KMS-11 (cell line): ENCODE measurements around the gene ANO7.

Experiments
- H2AFZ ChIP-seq: fragments of 200-600 bp; sonication (generic); 2 replicates; pipeline ENCODE4 v1.6.1; 2016; ENCODE audit warnings: antibody characterized with exemption, mixed run types, low read depth
- H3K27ac ChIP-seq: fragments of 200-600 bp; sonication (generic); 2 replicates; pipeline ENCODE4 v1.6.1; 2016; ENCODE audit warnings: mild to moderate bottlenecking, mixed run types
- H3K27me3 ChIP-seq: fragments of 200-600 bp; sonication (generic); 2 replicates; pipeline ENCODE4 v1.6.1; 2017; ENCODE audit warnings: mild to moderate bottlenecking, low read depth, mixed run types, moderate library complexity; ENCODE audit not compliant: insufficient read depth
- H3K36me3 ChIP-seq: fragments of 200-600 bp; sonication (generic); 2 replicates; pipeline ENCODE4 v1.6.1; 2017; ENCODE audit warnings: mild to moderate bottlenecking, mixed run types; ENCODE audit not compliant: insufficient read depth
- H3K4me1 ChIP-seq: fragments of 200-600 bp; sonication (generic); 2 replicates; pipeline ENCODE4 v1.6.1; 2016; ENCODE audit warnings: mild to moderate bottlenecking, low read depth, mixed run types; ENCODE audit not compliant: poor library complexity, severe bottlenecking
- H3K4me2 ChIP-seq: fragments of 200-600 bp; sonication (generic); 2 replicates; pipeline ENCODE4 v1.7.0; 2016; ENCODE audit warnings: mild to moderate bottlenecking, mixed run types
- H3K4me3 ChIP-seq: fragments of 200-600 bp; sonication (generic); IDR thresholded peaks from 2 replicates; pipeline ENCODE4 v1.6.1; 2017; ENCODE audit warnings: low read depth, low read length, mixed read lengths; ENCODE audit not compliant: insufficient read depth
- H3K79me2 ChIP-seq: fragments of 200-600 bp; sonication (generic); 2 replicates; pipeline ENCODE4 v1.6.1; 2016; ENCODE audit warnings: low read depth, mixed run types; ENCODE audit not compliant: insufficient read depth
- H3K9ac ChIP-seq: fragments of 200-600 bp; sonication (generic); 2 replicates; pipeline ENCODE4 v1.6.1; 2016; ENCODE audit warnings: mild to moderate bottlenecking, mixed run types
- H4K20me1 ChIP-seq: fragments of 200-600 bp; sonication (generic); 2 replicates; pipeline ENCODE4 v1.6.1; 2016; ENCODE audit warnings: mild to moderate bottlenecking, mixed run types; ENCODE audit not compliant: insufficient read depth
- TF ChIP-seq, protein P1 (sequence below): fragments of 200-600 bp; sonication (generic); conservative IDR thresholded peaks from 2 replicates; pipeline ENCODE4 v1.6.1; 2017; ENCODE audit warnings: low read depth, mild to moderate bottlenecking, antibody characterized with exemption, low read length, moderate library complexity, mixed read lengths

Gene ANO7

DNA sequence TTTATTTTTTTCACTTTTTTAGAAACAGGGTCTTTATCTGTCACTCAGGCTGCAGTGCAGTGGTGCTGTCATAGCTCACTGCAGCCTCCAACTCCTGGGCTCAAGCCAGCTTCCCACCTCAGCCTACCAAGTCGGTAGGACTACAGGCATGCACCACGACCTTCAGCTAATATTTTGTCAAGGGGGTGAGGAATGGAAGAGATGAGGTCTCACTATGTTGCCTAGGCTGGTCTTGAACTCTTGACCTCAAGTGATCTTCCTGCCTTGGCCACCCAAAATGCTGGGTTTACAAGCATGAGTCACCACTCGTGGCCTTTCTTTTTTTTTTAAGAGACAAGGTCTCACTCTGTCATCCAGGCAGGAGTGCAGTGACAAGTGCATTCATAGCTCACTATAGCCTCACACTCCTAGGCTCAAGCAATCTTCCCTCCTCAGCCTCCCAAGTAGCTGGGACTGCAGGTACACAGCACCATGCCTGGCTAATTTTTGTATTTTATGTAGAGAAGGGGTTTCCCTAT, 24.8 kb upstream of the ANO7 start:
- no peak overlapping the region for H3K4me3 ChIP-seq
- no peaks in the 10 kb centered on the region for H3K4me1 ChIP-seq
- H3K27me3 ChIP-seq, result no peaks in the 10 kb centered on the region
- no peak overlapping the region for H3K27ac ChIP-seq
- no peak overlapping the region for H3K9ac ChIP-seq
- no peak overlapping the region for H2AFZ ChIP-seq
- TF ChIP-seq, protein P1, sequence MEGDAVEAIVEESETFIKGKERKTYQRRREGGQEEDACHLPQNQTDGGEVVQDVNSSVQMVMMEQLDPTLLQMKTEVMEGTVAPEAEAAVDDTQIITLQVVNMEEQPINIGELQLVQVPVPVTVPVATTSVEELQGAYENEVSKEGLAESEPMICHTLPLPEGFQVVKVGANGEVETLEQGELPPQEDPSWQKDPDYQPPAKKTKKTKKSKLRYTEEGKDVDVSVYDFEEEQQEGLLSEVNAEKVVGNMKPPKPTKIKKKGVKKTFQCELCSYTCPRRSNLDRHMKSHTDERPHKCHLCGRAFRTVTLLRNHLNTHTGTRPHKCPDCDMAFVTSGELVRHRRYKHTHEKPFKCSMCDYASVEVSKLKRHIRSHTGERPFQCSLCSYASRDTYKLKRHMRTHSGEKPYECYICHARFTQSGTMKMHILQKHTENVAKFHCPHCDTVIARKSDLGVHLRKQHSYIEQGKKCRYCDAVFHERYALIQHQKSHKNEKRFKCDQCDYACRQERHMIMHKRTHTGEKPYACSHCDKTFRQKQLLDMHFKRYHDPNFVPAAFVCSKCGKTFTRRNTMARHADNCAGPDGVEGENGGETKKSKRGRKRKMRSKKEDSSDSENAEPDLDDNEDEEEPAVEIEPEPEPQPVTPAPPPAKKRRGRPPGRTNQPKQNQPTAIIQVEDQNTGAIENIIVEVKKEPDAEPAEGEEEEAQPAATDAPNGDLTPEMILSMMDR, result no peak
- no peaks in the 10 kb centered on the region for H3K36me3 ChIP-seq
- no peak overlapping the region for H3K4me2 ChIP-seq
- H3K79me2 ChIP-seq, result no peaks in the 10 kb centered on the region
- no peaks in the 10 kb centered on the region for H4K20me1 ChIP-seq

DNA sequence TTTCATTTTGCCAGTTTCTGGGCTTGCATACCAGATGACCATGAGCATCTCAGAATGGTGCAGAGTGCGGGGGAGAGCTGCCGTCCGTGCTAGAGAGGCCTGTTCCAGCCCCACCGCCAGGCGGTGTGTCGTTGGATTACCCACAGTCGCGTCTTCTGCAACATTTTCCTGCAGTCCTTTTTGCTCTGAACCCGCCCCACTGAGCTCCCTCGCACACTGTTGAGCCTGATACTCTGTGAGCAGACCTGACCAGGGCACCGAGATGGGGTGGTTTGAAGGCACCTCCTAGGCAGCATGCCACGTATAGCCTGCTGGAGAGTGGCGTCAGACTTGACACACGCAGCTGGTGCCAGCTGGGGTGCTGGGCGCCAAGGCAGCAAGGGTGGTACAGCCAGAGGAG, 20.1 kb upstream of the ANO7 start:
- Histone ChIP-seq H3K4me1 (no peaks in the 10 kb centered on the region), H3K27ac (no peak overlapping the region), H4K20me1 (no peaks in the 10 kb centered on the region), H3K4me3 (no peak overlapping the region), H3K27me3 (no peaks in the 10 kb centered on the region), H3K79me2 (no peaks in the 10 kb centered on the region), H3K9ac (no peak overlapping the region), H3K36me3 (no peaks in the 10 kb centered on the region), H3K4me2 (no peak overlapping the region), H2AFZ (no peak overlapping the region)
- TF ChIP-seq, protein P1, result no peak

DNA sequence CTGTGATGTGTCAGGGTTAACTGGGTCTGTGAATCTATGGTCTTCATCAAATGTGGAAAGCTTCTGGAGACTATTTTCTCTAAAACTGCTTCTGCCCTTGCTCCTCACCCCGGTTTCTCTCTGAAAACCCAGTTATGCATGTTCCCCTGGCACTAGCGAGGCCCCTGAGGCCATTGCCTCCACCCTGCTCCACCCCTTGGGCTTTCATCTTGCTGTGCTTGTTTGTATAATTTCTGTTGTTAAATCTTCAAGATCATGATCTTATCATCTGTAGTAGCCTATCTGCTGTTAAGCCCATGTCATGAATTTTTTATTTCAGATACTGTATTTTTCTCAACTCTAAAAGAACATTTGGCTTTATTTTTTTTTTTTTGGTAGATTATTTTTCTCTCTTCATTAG, 14.9 kb upstream of the ANO7 start:
- Histone ChIP-seq H4K20me1 (no peaks in the 10 kb centered on the region), H3K79me2 (no peaks in the 10 kb centered on the region), H2AFZ (no peak overlapping the region), H3K27ac (no peak overlapping the region), H3K9ac (no peak overlapping the region), H3K4me2 (no peak overlapping the region), H3K36me3 (no peaks in the 10 kb centered on the region), H3K4me3 (no peak overlapping the region), H3K4me1 (no peaks in the 10 kb centered on the region), H3K27me3 (no peaks in the 10 kb centered on the region)
- TF ChIP-seq, protein P1, result no peak

DNA sequence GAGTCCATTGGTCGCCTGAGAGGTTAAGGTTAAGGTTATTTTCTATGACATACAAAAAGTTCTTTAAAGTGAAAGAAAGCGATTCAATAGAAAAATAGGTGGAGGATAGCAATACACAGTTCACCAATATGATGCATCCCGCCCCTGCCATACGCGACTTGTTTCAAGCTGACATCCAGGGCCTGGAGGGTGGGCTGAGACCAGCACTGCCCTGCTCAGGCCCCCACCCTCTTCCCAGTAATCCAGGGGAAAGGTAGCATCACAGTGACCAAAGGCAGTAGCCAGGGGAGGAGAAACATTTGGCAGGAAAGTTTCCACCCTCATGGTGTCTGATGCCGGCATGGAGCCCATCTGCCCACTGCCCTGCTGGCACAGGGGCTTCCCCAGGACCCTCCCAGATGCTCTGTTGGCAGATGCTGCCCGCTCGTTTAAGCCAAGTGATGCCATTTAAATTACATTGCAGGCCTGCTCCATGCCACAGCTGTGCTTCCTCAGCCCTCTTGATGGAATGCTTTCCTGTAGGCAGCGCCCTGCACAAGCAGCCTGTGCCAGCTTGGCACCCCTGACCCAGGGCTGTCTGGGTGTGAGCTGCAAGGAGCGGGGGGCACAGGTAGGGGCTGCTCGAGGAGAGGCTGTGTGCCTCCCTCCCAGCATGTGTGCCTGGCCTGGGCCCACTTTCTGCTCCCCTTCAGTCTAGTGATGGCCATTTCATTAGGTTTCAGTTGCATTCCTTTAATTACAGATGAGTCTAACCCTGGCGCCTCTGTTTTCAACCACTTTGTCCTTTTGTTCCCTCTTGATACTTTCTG, 10.7 kb upstream of the ANO7 start:
- no peaks in the 10 kb centered on the region for H4K20me1 ChIP-seq
- TF ChIP-seq, protein P1, result no peak
- H3K9ac ChIP-seq, result no peak overlapping the region
- H3K4me3 ChIP-seq, result no peak overlapping the region
- no peaks in the 10 kb centered on the region for H3K79me2 ChIP-seq
- no peaks in the 10 kb centered on the region for H3K36me3 ChIP-seq
- H3K4me1 ChIP-seq, result no peaks in the 10 kb centered on the region
- no peak overlapping the region for H2AFZ ChIP-seq
- H3K27me3 ChIP-seq, result no peaks in the 10 kb centered on the region
- no peak overlapping the region for H3K27ac ChIP-seq
- no peak overlapping the region for H3K4me2 ChIP-seq
